ENCODE measurements around the gene S100A6. TPM values are rescaled to one million over a fixed set of nuclear protein-coding genes. Genes with fewer than 3 reads are reported as not detected.
"Not testable (repeated sequence)": the region's sequence is repeated elsewhere in the genome, so short reads cannot be mapped to it uniquely, and the experiment has no call there.

The S100A6 gene
- total and polyA plus RNA-seq, 2 donors (not counting 1 experiment from before 2014, with no cell fraction given) = 110 to 213 TPM

GRCh38 chr1:153583976-153584375, 48.2 kb upstream of the S100A6 start:
- Histone ChIP-seq H3K27ac (ENCODE audit: low read length in 2 of 2) (no peak overlapping the region), H3K27me3 (replicated peaks in 1 of 4; ENCODE audit: control extremely low read depth in 1 of 4, control insufficient read depth in 3 of 4, insufficient read depth in 4 of 4, low read length in 3 of 4) (no peaks in the 10 kb centered on the region), H3K9me3 (ENCODE audit: control extremely low read depth in 1 of 3, control insufficient read depth in 2 of 3, insufficient read depth in 1 of 3, low read length in 2 of 3) (no peaks in the 10 kb centered on the region), H3K4me3 (ENCODE audit: control extremely low read depth in 1 of 5, extremely low read depth in 1 of 5, insufficient read depth in 1 of 5, low read depth in 2 of 5, low read length in 4 of 5) (no peak overlapping the region), H3K36me3 (replicated peaks in 1 of 2; ENCODE audit: control extremely low read depth in 1 of 2, control insufficient read depth in 1 of 2, extremely low read depth in 1 of 2, insufficient read depth in 2 of 2, low read length in 1 of 2) (no peaks in the 10 kb centered on the region), H3K9ac (ENCODE audit: low read length) (no peak overlapping the region), H2AFZ (ENCODE audit: insufficient read depth, low read depth, low read length, poor library complexity, severe bottlenecking) (no peak overlapping the region), H4K20me1 (ENCODE audit: control insufficient read depth, insufficient read depth, low read length, poor library complexity, severe bottlenecking) (no peaks in the 10 kb centered on the region), H3K79me2 (ENCODE audit: control insufficient read depth, insufficient read depth, low read length) (no peaks in the 10 kb centered on the region), H3K4me2 (replicated peaks; ENCODE audit: low read depth, low read length, poor library complexity, severe bottlenecking) (no peak overlapping the region), H3K4me1 (ENCODE audit: control insufficient read depth in 2 of 2, insufficient read depth in 2 of 2, low read length in 2 of 2) (no peaks in the 10 kb centered on the region)
- Mint-ChIP-seq H3K4me3 (no peak overlapping the region), H3K4me1 (no peaks in the 10 kb centered on the region), H3K27ac (no peak overlapping the region), H3K9me3 (ENCODE audit: insufficient read depth) (no peaks in the 10 kb centered on the region), H3K27me3 (peaks cover 14% of the 10 kb centered on the region)
- 78% methylated on average over 1 of the region's 2 CpGs for WGBS (ENCODE audit: insufficient coverage)
- ATAC-seq (ENCODE audit: low read depth) = no peak
- ChIA-PET POLR2A (no interaction called here), CTCF (no interaction called here)
- TF ChIP-seq EZH2 (IDR thresholded peaks at IDR 0.05; ENCODE audit: borderline replicate concordance, insufficient read depth, low read depth, low read length, poor library complexity, severe bottlenecking) (no peak), CTCF (IDR thresholded peaks at IDR 0.05) (no peak)
- DNase-seq = no peak
- intact Hi-C loops (cut with micrococcal nuclease) = no loop called here

- WGBS (ENCODE audit: insufficient coverage) = no CpG with 5 or more reads among the region's 3 CpGs
- H3K4me2 ChIP-seq (replicated peaks; ENCODE audit: low read depth, low read length, poor library complexity, severe bottlenecking) = not testable (repeated sequence)
Measured at GRCh38 chr1:153583514-153583913, 47.7 kb upstream of the S100A6 start.

GRCh38 chr1:153582836-153583235, 47.0 kb upstream of the S100A6 start:
- H3K9me3 Mint-ChIP-seq (ENCODE audit: insufficient read depth); H3K4me1 ChIP-seq (ENCODE audit: control insufficient read depth in 2 of 2, insufficient read depth in 2 of 2, low read length in 2 of 2); intact Hi-C loops (cut with micrococcal nuclease); POLR2A ChIA-PET; H4K20me1 ChIP-seq (ENCODE audit: control insufficient read depth, insufficient read depth, low read length, poor library complexity, severe bottlenecking); H3K4me2 ChIP-seq (replicated peaks; ENCODE audit: low read depth, low read length, poor library complexity, severe bottlenecking); H3K4me3 Mint-ChIP-seq; H3K27ac ChIP-seq (ENCODE audit: low read length in 2 of 2); ATAC-seq (ENCODE audit: low read depth); CTCF ChIA-PET; H3K9ac ChIP-seq (ENCODE audit: low read length); H3K36me3 ChIP-seq (replicated peaks in 1 of 2; ENCODE audit: control extremely low read depth in 1 of 2, control insufficient read depth in 1 of 2, extremely low read depth in 1 of 2, insufficient read depth in 2 of 2, low read length in 1 of 2); H2AFZ ChIP-seq (ENCODE audit: insufficient read depth, low read depth, low read length, poor library complexity, severe bottlenecking); H3K4me1 Mint-ChIP-seq; H3K27ac Mint-ChIP-seq; H3K4me3 ChIP-seq (ENCODE audit: control extremely low read depth in 1 of 5, extremely low read depth in 1 of 5, insufficient read depth in 1 of 5, low read depth in 2 of 5, low read length in 4 of 5); H3K27me3 ChIP-seq (replicated peaks in 1 of 4; ENCODE audit: control extremely low read depth in 1 of 4, control insufficient read depth in 3 of 4, insufficient read depth in 4 of 4, low read length in 3 of 4); H3K9me3 ChIP-seq (ENCODE audit: control extremely low read depth in 1 of 3, control insufficient read depth in 2 of 3, insufficient read depth in 1 of 3, low read length in 2 of 3); DNase-seq; H3K79me2 ChIP-seq (ENCODE audit: control insufficient read depth, insufficient read depth, low read length): not testable (repeated sequence)
- peaks cover 21% of the 10 kb centered on the region for H3K27me3 Mint-ChIP-seq
- 96% methylated on average over 14 of the region's 34 CpGs for WGBS (ENCODE audit: insufficient coverage)

More at GRCh38 chr1:153583514-153583913, 47.7 kb upstream of the S100A6 start:
- POLR2A ChIA-PET; H3K36me3 ChIP-seq (replicated peaks in 1 of 2; ENCODE audit: control extremely low read depth in 1 of 2, control insufficient read depth in 1 of 2, extremely low read depth in 1 of 2, insufficient read depth in 2 of 2, low read length in 1 of 2); H3K4me3 Mint-ChIP-seq; H3K4me1 Mint-ChIP-seq; H3K4me1 ChIP-seq (ENCODE audit: control insufficient read depth in 2 of 2, insufficient read depth in 2 of 2, low read length in 2 of 2); ATAC-seq (ENCODE audit: low read depth); H3K27ac Mint-ChIP-seq; H2AFZ ChIP-seq (ENCODE audit: insufficient read depth, low read depth, low read length, poor library complexity, severe bottlenecking); H3K27me3 ChIP-seq (replicated peaks in 1 of 4; ENCODE audit: control extremely low read depth in 1 of 4, control insufficient read depth in 3 of 4, insufficient read depth in 4 of 4, low read length in 3 of 4); H3K9me3 Mint-ChIP-seq (ENCODE audit: insufficient read depth); H4K20me1 ChIP-seq (ENCODE audit: control insufficient read depth, insufficient read depth, low read length, poor library complexity, severe bottlenecking); H3K27ac ChIP-seq (ENCODE audit: low read length in 2 of 2); H3K9ac ChIP-seq (ENCODE audit: low read length); CTCF ChIA-PET; H3K9me3 ChIP-seq (ENCODE audit: control extremely low read depth in 1 of 3, control insufficient read depth in 2 of 3, insufficient read depth in 1 of 3, low read length in 2 of 3); H3K4me3 ChIP-seq (ENCODE audit: control extremely low read depth in 1 of 5, extremely low read depth in 1 of 5, insufficient read depth in 1 of 5, low read depth in 2 of 5, low read length in 4 of 5); DNase-seq; intact Hi-C loops (cut with micrococcal nuclease); H3K79me2 ChIP-seq (ENCODE audit: control insufficient read depth, insufficient read depth, low read length): not testable (repeated sequence)
- H3K27me3 Mint-ChIP-seq = peaks cover 14% of the 10 kb centered on the region
